ENCODE results near the gene STK32C. TPM values are rescaled to one million over a fixed set of nuclear protein-coding genes. Genes with fewer than 3 reads are reported as not detected.

The STK32C gene
- total and polyA plus RNA-seq, 2 of the 4 experiments (the other 2 are of a cell fraction) = 5.0 to 8.3 TPM

GRCh38 chr10:132354356-132355094 is 46.8 kb upstream of the STK32C start:
- intact Hi-C loops (cut with micrococcal nuclease) = no loop called here

More at GRCh38 chr10:132354356-132355094, 46.8 kb upstream of the STK32C start:
- Histone ChIP-seq H2BK20ac (ENCODE audit: low read depth, low read length) (no peak overlapping the region), H2BK15ac (ENCODE audit: low read depth, low read length) (no peak overlapping the region), H3K9ac (ENCODE audit: low read depth, low read length) (no peak overlapping the region), H2AK9ac (replicated peaks; ENCODE audit: low read depth, low read length, poor library complexity) (no peak overlapping the region), H3K4ac (ENCODE audit: low read depth, low read length) (no peak overlapping the region), H3K36me3 (ENCODE audit: control insufficient read depth, insufficient read depth, low read length) (peaks cover 2% of the 10 kb centered on the region; the same call in 1 of the 2 replicates), H2AK5ac (ENCODE audit: low read depth, low read length) (no peak overlapping the region), H3K27me3 (ENCODE audit: control insufficient read depth, insufficient read depth, low read length) (no peaks in the 10 kb centered on the region), H3K79me1 (ENCODE audit: low read depth in 1 of 2, low read length in 2 of 2) (no peaks in the 10 kb centered on the region), H2AFZ (replicated peaks; ENCODE audit: low read length, poor library complexity) (no peak overlapping the region), H2BK5ac (ENCODE audit: low read depth, low read length, poor library complexity, severe bottlenecking) (no peak overlapping the region), H3K9me3 (ENCODE audit: control insufficient read depth, insufficient read depth, low read length) (no peaks in the 10 kb centered on the region), H3K9me1 (ENCODE audit: insufficient read depth, low read length) (no peaks in the 10 kb centered on the region), H3K4me1 (ENCODE audit: control insufficient read depth, insufficient read depth, low read length) (no peaks in the 10 kb centered on the region), H3K23ac (ENCODE audit: low read depth, low read length) (no peak overlapping the region), H4K20me1 (ENCODE audit: insufficient read depth, low read length) (no peaks in the 10 kb centered on the region; the same call in 1 of the 2 replicates), H4K8ac (ENCODE audit: low read depth in 2 of 2, low read length in 2 of 2) (no peak overlapping the region), H4K91ac (ENCODE audit: insufficient read depth, low read depth, low read length) (no peak overlapping the region), H3K4me3 (ENCODE audit: insufficient read depth, low read depth, low read length) (no peak overlapping the region), H2BK120ac (ENCODE audit: low read depth, low read length) (no peak overlapping the region), H4K5ac (ENCODE audit: low read depth, low read length) (no peak overlapping the region), H3K27ac (ENCODE audit: insufficient read depth, low read length) (no peak overlapping the region), H3K18ac (ENCODE audit: low read depth, low read length) (no peak overlapping the region), H3K4me2 (ENCODE audit: low read depth, low read length) (no peak overlapping the region), H3K14ac (replicated peaks; ENCODE audit: low read depth, low read length) (no peak overlapping the region), H3K56ac (ENCODE audit: extremely low read depth, insufficient read depth, low read length) (no peak overlapping the region)
- ATAC-seq (ENCODE audit: low read depth) (no peak), DNase-seq (no peak)
- CTCF ChIA-PET = no interaction called here
- dilution Hi-C loops (cut with HindIII; ENCODE audit: low sequenced_read_pairs, unreplicated experiment) (no loop called here), in situ Hi-C loops (cut with MboI; ENCODE audit: low sequenced_read_pairs) (no loop called here)
- no peak for TF ChIP-seq CEBPB (IDR thresholded peaks at IDR 0.05; ENCODE audit: low read depth, low read length)
- TF ChIP-seq POLR2A (IDR thresholded peaks at IDR 0.05; ENCODE audit: low read depth, low read length) = no peak
- no peak for TF ChIP-seq MXI1 (IDR thresholded peaks at IDR 0.05; ENCODE audit: borderline replicate concordance, low read depth, low read length)
- no peak for TF ChIP-seq ELK1 (IDR thresholded peaks at IDR 0.05; ENCODE audit: borderline replicate concordance, low read depth, low read length)
- TF ChIP-seq SMC3 (IDR thresholded peaks at IDR 0.05; ENCODE audit: low read depth, low read length) = no peak
- no peak for TF ChIP-seq FOS (IDR thresholded peaks at IDR 0.05; ENCODE audit: low read depth, low read length)
- no peak for TF ChIP-seq RCOR1 (IDR thresholded peaks at IDR 0.05; ENCODE audit: insufficient replicate concordance, low read length)
- TF ChIP-seq MAZ (IDR thresholded peaks at IDR 0.05; ENCODE audit: borderline replicate concordance, low read depth, low read length) = no peak
- TF ChIP-seq NFE2L2 (IDR thresholded peaks at IDR 0.05; ENCODE audit: low read depth, low read length) = no peak
- TF ChIP-seq RAD21 (IDR thresholded peaks at IDR 0.05; ENCODE audit: low read length) = no peak
- no peak for TF ChIP-seq USF2 (IDR thresholded peaks at IDR 0.05; ENCODE audit: low read depth, low read length)
- TF ChIP-seq CTCF (conservative IDR thresholded peaks at IDR 0.05; ENCODE audit: low read depth, low read length) = no peak
- TF ChIP-seq MAFK (IDR thresholded peaks at IDR 0.05; ENCODE audit: low read depth, low read length) = no peak
- POLR2A ChIA-PET (ENCODE audit: unreplicated experiment) = no interaction called here
- WGBS, 2 experiments (ENCODE audit: extremely low coverage in 2 of 2, insufficient read length in 1 of 2) = 81% methylated on average over 3 of the region's 32 CpGs; no CpG with 5 or more reads in 1 of the 2 experiments
- no TSS peak for BruUV-seq (replicated peaks)
